Keratinocyte (primary cell): ENCODE data around the gene MAGI2. TPM values are rescaled to one million over a fixed set of nuclear protein-coding genes. Genes with fewer than 3 reads are reported as not detected.

Experiments used
- DNase-seq: peaks from one replicate; pipeline ENCODE4 v3.0.0-alpha.2; 2011; ENCODE audit warnings: low read depth, missing footprints, low spot score
- FAIRE-seq: peaks from 2 replicates; lab custom pipeline; 2011; peaks lifted over from hg19 to GRCh38; lab: Jason Lieb, UNC
- H2AFZ ChIP-seq: 2 replicates; pipeline ENCODE4 v1.6.0; 2012; ENCODE audit warnings: low read length, control low read depth, inconsistent platforms; ENCODE audit not compliant: control insufficient read depth
- H3K27ac ChIP-seq: 2 replicates; pipeline ENCODE4 v1.5.1; 2011; ENCODE audit warnings: low read length; ENCODE audit not compliant: control insufficient read depth, insufficient read depth
- H3K27me3 ChIP-seq: 3 replicates; pipeline ENCODE4 v1.6.0; 2011; ENCODE audit warnings: low read length; ENCODE audit not compliant: control insufficient read depth, insufficient read depth; ENCODE audit errors: extremely low read depth
- H3K36me3 ChIP-seq, 2 experiments: 2 replicates in 1 of 2; 3 replicates in 1 of 2; pipeline ENCODE4 v1.5.1; 2011; ENCODE audit warnings: low read length in 2 of 2, mild to moderate bottlenecking in 1 of 2; ENCODE audit not compliant: control insufficient read depth in 2 of 2, insufficient read depth in 2 of 2; ENCODE audit errors: extremely low read depth in 1 of 2
- H3K4me1 ChIP-seq: 3 replicates; pipeline ENCODE4 v1.5.1; 2011; ENCODE audit warnings: low read length; ENCODE audit not compliant: control insufficient read depth, insufficient read depth; ENCODE audit errors: extremely low read depth
- H3K4me2 ChIP-seq: 3 replicates; pipeline ENCODE4 v1.6.0; 2011; ENCODE audit warnings: low read depth, low read length; ENCODE audit not compliant: control insufficient read depth, insufficient read depth; ENCODE audit errors: extremely low read depth
- H3K4me3 ChIP-seq, 3 experiments: fragments of 200-600 bp in 1 of 3; sonication (generic) in 1 of 3; 2 replicates in 2 of 3; 3 replicates in 1 of 3; pipeline ENCODE4 v1.5.1; 2011 to 2016; ENCODE audit warnings: low read length in 3 of 3, mild to moderate bottlenecking in 3 of 3, control low read depth in 2 of 3, inconsistent platforms in 1 of 3, low read depth in 1 of 3, mixed read lengths in 1 of 3, mixed run types in 1 of 3, moderate library complexity in 1 of 3; ENCODE audit not compliant: control insufficient read depth in 2 of 3, insufficient read depth in 2 of 3; ENCODE audit errors: extremely low read depth in 1 of 3
- H3K79me2 ChIP-seq: 2 replicates; pipeline ENCODE4 v1.6.0; 2012; ENCODE audit warnings: low read length; ENCODE audit not compliant: control insufficient read depth, insufficient read depth
- H3K9ac ChIP-seq: 3 replicates; pipeline ENCODE4 v1.6.0; 2011; ENCODE audit warnings: low read length; ENCODE audit not compliant: control insufficient read depth, insufficient read depth; ENCODE audit errors: extremely low read depth
- H3K9me1 ChIP-seq: 3 replicates; pipeline ENCODE4 v1.6.0; 2011; ENCODE audit warnings: low read length; ENCODE audit not compliant: control insufficient read depth, insufficient read depth; ENCODE audit errors: extremely low read depth
- H3K9me3 ChIP-seq: 2 replicates; pipeline ENCODE4 v1.5.1; 2012; ENCODE audit warnings: low read depth, low read length; ENCODE audit not compliant: control insufficient read depth
- H4K20me1 ChIP-seq: 3 replicates; pipeline ENCODE4 v1.6.0; 2011; ENCODE audit warnings: low read length; ENCODE audit not compliant: control insufficient read depth, insufficient read depth; ENCODE audit errors: extremely low read depth
- CTCF ChIP-seq, 3 experiments: IDR thresholded peaks in 1 of 3; conservative IDR thresholded peaks in 1 of 3; optimal IDR thresholded peaks in 1 of 3; 2 replicates in 2 of 3; 3 replicates in 1 of 3; pipeline versions ENCODE3 to v1.5.1; 2011; ENCODE audit warnings: low read length in 3 of 3, mild to moderate bottlenecking in 3 of 3, moderate library complexity in 2 of 3, control low read depth in 1 of 3, inconsistent platforms in 1 of 3; ENCODE audit not compliant: insufficient read depth in 2 of 3; ENCODE audit errors: extremely low read depth in 1 of 3
- EZH2 ChIP-seq: IDR thresholded peaks from one replicate; pipeline ENCODE4 v1.6.1; 2012; ENCODE audit warnings: inconsistent platforms, mild to moderate bottlenecking, low read length, moderate library complexity
- dilution Hi-C: fragments of 300-500 bp; cut with MboI; formaldehyde crosslinking; loops from one replicate; pipeline ENCODE4 v1.7.0; 2020; ENCODE audit warnings: low sequenced_read_pairs; ENCODE audit not compliant: extremely low pct_ligation_motif_present
- polyA plus RNA-seq, 5 experiments: library from polyadenylated mRNA; depleted of rRNA in 3 of 5; stranded (reverse) in 3 of 5; stranded (forward) in 1 of 5; unstranded in 1 of 5; fragments of >200 nt; gene quantifications; 1 replicate in 1 of 5; 2 replicates in 3 of 5; 3 replicates in 1 of 5; pipeline versions ENCODE4 v1.2.1 to v1.2.3, GENCODE V29; 2011 to 2012; ENCODE audit warnings: missing spikeins in 2 of 5, low read depth in 1 of 5, low replicate concordance in 1 of 5

Gene MAGI2
- polyA plus RNA-seq, 1 donor (not counting 4 experiments of a cell fraction or from before 2014, with no cell fraction given): 0.07 TPM

GRCh38 chr7:78764571-78764970 lies 688.9 kb downstream of the MAGI2 start:
- Histone ChIP-seq H3K79me2 (no peaks in the 10 kb centered on the region), H3K27me3 (peaks cover 7% of the 10 kb centered on the region), H3K27ac (no peak overlapping the region), H3K9me1 (no peaks in the 10 kb centered on the region), H2AFZ (no peak overlapping the region), H3K4me3 (no peak overlapping the region), H3K9me3 (no peaks in the 10 kb centered on the region), H3K4me1 (no peaks in the 10 kb centered on the region), H4K20me1 (no peaks in the 10 kb centered on the region), H3K9ac (no peak overlapping the region), H3K36me3 (no peaks in the 10 kb centered on the region), H3K4me2 (no peak overlapping the region)
- dilution Hi-C loops: no loop called here
- DNase-seq (no peak), FAIRE-seq (no peak)
- TF ChIP-seq CTCF (optimal IDR thresholded peaks at IDR 0.05 in 1 of 3, IDR thresholded peaks at IDR 0.05 in 1 of 3, conservative IDR thresholded peaks at IDR 0.05 in 1 of 3; ENCODE audit: extremely low read depth in 1 of 3, insufficient read depth in 2 of 3, low read length in 3 of 3) (no peak), EZH2 (no peak)

GRCh38 chr7:78762625-78763024 lies 690.8 kb downstream of the MAGI2 start:
- Histone ChIP-seq H3K9me1 (no peaks in the 10 kb centered on the region), H3K36me3 (no peaks in the 10 kb centered on the region), H2AFZ (no peak overlapping the region), H3K9ac (no peak overlapping the region), H4K20me1 (no peaks in the 10 kb centered on the region), H3K4me2 (no peak overlapping the region), H3K27me3 (no peaks in the 10 kb centered on the region), H3K79me2 (no peaks in the 10 kb centered on the region), H3K4me3 (no peak overlapping the region), H3K4me1 (no peaks in the 10 kb centered on the region), H3K9me3 (no peaks in the 10 kb centered on the region), H3K27ac (no peak overlapping the region)
- TF ChIP-seq CTCF (optimal IDR thresholded peaks at IDR 0.05 in 1 of 3, IDR thresholded peaks at IDR 0.05 in 1 of 3, conservative IDR thresholded peaks at IDR 0.05 in 1 of 3; ENCODE audit: extremely low read depth in 1 of 3, insufficient read depth in 2 of 3, low read length in 3 of 3): no peak
- TF ChIP-seq EZH2: no peak
- FAIRE-seq: no peak
- dilution Hi-C loops: no loop called here
- DNase-seq: no peak
